ENCODE results near the gene TXNDC12. TPM values are rescaled to one million over a fixed set of nuclear protein-coding genes. Genes with fewer than 3 reads are reported as not detected.

The TXNDC12 gene
- polyA plus RNA-seq, 1 donor from 2014 or later: 42.3 TPM

DNA sequence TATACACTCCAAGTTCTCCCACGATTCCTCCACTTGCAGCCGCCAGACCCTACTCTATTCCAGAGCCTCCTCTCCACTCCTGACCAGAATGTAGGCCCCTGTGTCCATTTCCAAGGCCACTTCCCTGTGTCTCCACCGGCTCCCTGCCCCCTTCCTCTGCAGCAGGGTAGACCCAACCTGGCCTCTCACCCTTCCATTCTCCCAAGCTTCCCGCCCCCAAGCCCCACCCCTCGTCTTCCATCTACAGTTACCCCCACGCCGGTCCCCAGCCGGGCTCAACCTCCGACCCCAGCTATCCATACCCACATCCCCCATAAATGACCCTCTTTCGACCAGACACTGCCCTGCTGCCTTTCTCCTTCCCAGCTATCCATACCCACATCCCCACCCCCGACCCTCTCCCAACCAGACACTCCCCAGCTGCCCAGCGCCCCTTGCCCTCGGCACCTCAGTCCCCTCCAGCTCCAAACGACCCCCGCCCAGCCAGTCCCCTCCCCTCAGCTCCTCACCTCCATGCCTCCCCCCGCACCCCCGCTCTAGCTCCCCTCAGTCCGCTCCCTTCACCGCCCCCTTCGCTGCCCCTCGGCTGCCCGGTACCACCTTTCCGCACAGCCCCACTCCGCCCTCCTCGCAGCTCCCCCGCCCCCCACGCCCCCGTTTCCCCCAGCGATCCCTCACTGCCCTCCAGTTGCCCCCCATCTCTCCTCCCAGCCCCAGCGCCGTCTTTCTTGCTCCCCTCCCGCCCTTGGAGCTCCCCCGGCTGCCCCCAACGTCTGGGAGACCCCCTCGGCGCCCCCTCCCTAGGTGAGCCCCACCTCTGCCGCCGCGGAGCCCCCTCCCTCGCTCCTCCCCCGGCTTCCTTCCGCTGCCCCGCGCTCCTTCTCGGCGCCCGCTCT lies 65.2 kb downstream of the TXNDC12 start:
- TF ChIP-seq POLR2AphosphoS5 (IDR thresholded peaks at IDR 0.05): no peak
- TF ChIP-seq TAF1 (IDR thresholded peaks at IDR 0.05; ENCODE audit: low read depth): no peak
- TF ChIP-seq SMC3 (conservative IDR thresholded peaks at IDR 0.05; ENCODE audit: poor library complexity): no peak
- no peak for TF ChIP-seq EZH2 (IDR thresholded peaks at IDR 0.05; ENCODE audit: borderline replicate concordance, insufficient read depth, low read length, poor library complexity, severe bottlenecking)
- H3K4me3 ChIP-seq (ENCODE audit: low read length): peak overlapping the region; percentile 70
- peaks cover 4% of the 10 kb centered on the region for H3K27me3 ChIP-seq (ENCODE audit: insufficient read depth, low read depth, low read length)
- peak overlapping the region; percentile 27 for H3K4me2 ChIP-seq (ENCODE audit: low read length)
- H3K27ac ChIP-seq (ENCODE audit: low read length): no peak overlapping the region
- H3F3A ChIP-seq (ENCODE audit: insufficient read depth, low read length, poor library complexity, severe bottlenecking): no peaks in the 10 kb centered on the region
- no peaks in the 10 kb centered on the region for H3K9me3 ChIP-seq (ENCODE audit: low read length)
- H3K9me2 ChIP-seq (ENCODE audit: insufficient read depth, low read length): no peaks in the 10 kb centered on the region
- peak overlapping the region; percentile 66 for H3K9ac ChIP-seq (ENCODE audit: low read length)
- no peaks in the 10 kb centered on the region for H4K20me1 ChIP-seq (ENCODE audit: insufficient read depth)
- H2AFZ ChIP-seq (ENCODE audit: low read depth, low read length): peak overlapping the region; percentile 40
- no peaks in the 10 kb centered on the region for H3K36me3 ChIP-seq (ENCODE audit: insufficient read depth, low read length)
- no peaks in the 10 kb centered on the region for H3K79me2 ChIP-seq (replicated peaks; ENCODE audit: insufficient read depth, low read length)

DNA sequence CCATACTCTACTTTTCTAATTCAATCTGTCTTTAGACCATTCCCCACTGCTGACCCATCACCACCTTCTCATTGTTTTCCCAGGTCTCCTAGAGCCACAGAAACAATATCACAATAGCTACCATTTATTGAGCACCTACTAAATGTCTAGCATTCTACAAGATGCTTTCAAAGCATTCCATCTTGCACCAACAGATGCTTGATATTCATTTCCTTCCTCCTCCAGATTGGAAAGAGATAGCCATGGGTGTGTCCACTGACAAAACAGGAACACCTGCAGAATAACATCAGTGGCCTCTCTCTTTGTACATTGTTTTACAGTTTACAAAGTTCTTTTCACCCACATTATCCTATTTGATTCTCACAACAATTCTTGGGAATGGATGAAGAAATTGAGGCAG lies 66.7 kb downstream of the TXNDC12 start:
- Histone ChIP-seq H3K9ac (ENCODE audit: low read length) (no peak overlapping the region), H3K79me2 (replicated peaks; ENCODE audit: insufficient read depth, low read length) (no peaks in the 10 kb centered on the region), H3K9me3 (ENCODE audit: low read length) (no peaks in the 10 kb centered on the region), H4K20me1 (ENCODE audit: insufficient read depth) (no peaks in the 10 kb centered on the region), H3K36me3 (ENCODE audit: insufficient read depth, low read length) (no peaks in the 10 kb centered on the region), H3K4me2 (ENCODE audit: low read length) (no peak overlapping the region), H3F3A (ENCODE audit: insufficient read depth, low read length, poor library complexity, severe bottlenecking) (no peaks in the 10 kb centered on the region), H3K9me2 (ENCODE audit: insufficient read depth, low read length) (no peaks in the 10 kb centered on the region), H3K4me3 (ENCODE audit: low read length) (no peak overlapping the region), H3K27ac (ENCODE audit: low read length) (no peak overlapping the region), H2AFZ (ENCODE audit: low read depth, low read length) (no peak overlapping the region), H3K27me3 (ENCODE audit: insufficient read depth, low read depth, low read length) (peaks cover 4% of the 10 kb centered on the region)
- TF ChIP-seq RAD21 (conservative IDR thresholded peaks at IDR 0.05) (no peak), MXI1 (conservative IDR thresholded peaks at IDR 0.05; ENCODE audit: poor library complexity, severe bottlenecking) (no peak), TAF1 (IDR thresholded peaks at IDR 0.05; ENCODE audit: low read depth) (no peak), EP300 (conservative IDR thresholded peaks at IDR 0.05; ENCODE audit: poor library complexity, severe bottlenecking) (no peak), POLR2AphosphoS5 (IDR thresholded peaks at IDR 0.05) (no peak), EZH2 (IDR thresholded peaks at IDR 0.05; ENCODE audit: borderline replicate concordance, insufficient read depth, low read length, poor library complexity, severe bottlenecking) (no peak), SMC3 (conservative IDR thresholded peaks at IDR 0.05; ENCODE audit: poor library complexity) (no peak)
- TF ChIP-seq, protein P1, sequence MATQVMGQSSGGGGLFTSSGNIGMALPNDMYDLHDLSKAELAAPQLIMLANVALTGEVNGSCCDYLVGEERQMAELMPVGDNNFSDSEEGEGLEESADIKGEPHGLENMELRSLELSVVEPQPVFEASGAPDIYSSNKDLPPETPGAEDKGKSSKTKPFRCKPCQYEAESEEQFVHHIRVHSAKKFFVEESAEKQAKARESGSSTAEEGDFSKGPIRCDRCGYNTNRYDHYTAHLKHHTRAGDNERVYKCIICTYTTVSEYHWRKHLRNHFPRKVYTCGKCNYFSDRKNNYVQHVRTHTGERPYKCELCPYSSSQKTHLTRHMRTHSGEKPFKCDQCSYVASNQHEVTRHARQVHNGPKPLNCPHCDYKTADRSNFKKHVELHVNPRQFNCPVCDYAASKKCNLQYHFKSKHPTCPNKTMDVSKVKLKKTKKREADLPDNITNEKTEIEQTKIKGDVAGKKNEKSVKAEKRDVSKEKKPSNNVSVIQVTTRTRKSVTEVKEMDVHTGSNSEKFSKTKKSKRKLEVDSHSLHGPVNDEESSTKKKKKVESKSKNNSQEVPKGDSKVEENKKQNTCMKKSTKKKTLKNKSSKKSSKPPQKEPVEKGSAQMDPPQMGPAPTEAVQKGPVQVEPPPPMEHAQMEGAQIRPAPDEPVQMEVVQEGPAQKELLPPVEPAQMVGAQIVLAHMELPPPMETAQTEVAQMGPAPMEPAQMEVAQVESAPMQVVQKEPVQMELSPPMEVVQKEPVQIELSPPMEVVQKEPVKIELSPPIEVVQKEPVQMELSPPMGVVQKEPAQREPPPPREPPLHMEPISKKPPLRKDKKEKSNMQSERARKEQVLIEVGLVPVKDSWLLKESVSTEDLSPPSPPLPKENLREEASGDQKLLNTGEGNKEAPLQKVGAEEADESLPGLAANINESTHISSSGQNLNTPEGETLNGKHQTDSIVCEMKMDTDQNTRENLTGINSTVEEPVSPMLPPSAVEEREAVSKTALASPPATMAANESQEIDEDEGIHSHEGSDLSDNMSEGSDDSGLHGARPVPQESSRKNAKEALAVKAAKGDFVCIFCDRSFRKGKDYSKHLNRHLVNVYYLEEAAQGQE (IDR thresholded peaks at IDR 0.05; ENCODE audit: borderline replicate concordance): no peak
- TF ChIP-seq, protein P2, sequence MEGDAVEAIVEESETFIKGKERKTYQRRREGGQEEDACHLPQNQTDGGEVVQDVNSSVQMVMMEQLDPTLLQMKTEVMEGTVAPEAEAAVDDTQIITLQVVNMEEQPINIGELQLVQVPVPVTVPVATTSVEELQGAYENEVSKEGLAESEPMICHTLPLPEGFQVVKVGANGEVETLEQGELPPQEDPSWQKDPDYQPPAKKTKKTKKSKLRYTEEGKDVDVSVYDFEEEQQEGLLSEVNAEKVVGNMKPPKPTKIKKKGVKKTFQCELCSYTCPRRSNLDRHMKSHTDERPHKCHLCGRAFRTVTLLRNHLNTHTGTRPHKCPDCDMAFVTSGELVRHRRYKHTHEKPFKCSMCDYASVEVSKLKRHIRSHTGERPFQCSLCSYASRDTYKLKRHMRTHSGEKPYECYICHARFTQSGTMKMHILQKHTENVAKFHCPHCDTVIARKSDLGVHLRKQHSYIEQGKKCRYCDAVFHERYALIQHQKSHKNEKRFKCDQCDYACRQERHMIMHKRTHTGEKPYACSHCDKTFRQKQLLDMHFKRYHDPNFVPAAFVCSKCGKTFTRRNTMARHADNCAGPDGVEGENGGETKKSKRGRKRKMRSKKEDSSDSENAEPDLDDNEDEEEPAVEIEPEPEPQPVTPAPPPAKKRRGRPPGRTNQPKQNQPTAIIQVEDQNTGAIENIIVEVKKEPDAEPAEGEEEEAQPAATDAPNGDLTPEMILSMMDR (IDR thresholded peaks at IDR 0.05; ENCODE audit: poor library complexity, severe bottlenecking): no peak

Measured in neural cell (in vitro differentiated cells).